HCT116 (cell line): ENCODE measurements around the gene LRRC2. TPM values are rescaled to one million over a fixed set of nuclear protein-coding genes. Genes with fewer than 3 reads are reported as not detected.

Experiments used
- ATAC-seq: fragments of 200-7000 bp; cut with Tn5 transposase; 2 replicates; pipeline ENCODE4 v1.9.1; 2020; ENCODE audit warnings: mild to moderate bottlenecking, moderate library complexity
- BruUV-seq: library from RNA; stranded (reverse); fragments of 400-500 nt; replicated peaks from 2 replicates; lab custom pipeline; 2021; lab: Mats Ljungman, UMichigan
- CTCF ChIA-PET: fragments of 300-600 bp; sonication (Branson Sonifier 250); formaldehyde crosslinking; loops from one replicate; lab custom pipeline; 2021; ENCODE audit warnings: antibody characterized with exemption; lab: Charles Lee
- POLR2A ChIA-PET: fragments of 300-600, 350-600 bp; sonication (Branson Sonifier 250); formaldehyde crosslinking; loops from one replicate; lab custom pipeline; 2021; ENCODE audit warnings: antibody characterized with exemption; lab: Charles Lee
- RAD21 ChIA-PET, 2 experiments: fragments of 300-600 bp; sonication (Branson Sonifier 250); formaldehyde crosslinking; loops; one replicate each; lab custom pipeline; 2023; ENCODE audit warnings: low total read pairs in 2 of 2; ENCODE audit not compliant: uncharacterized antibody in 2 of 2, unreplicated experiment in 2 of 2, low non-redundant PET in 1 of 2; lab: Charles Lee
- DNase-seq: peaks from one replicate; pipeline ENCODE4 v3.0.0-alpha.2; 2010; ENCODE audit warnings: low read depth, low spot score
- H2AFZ ChIP-seq: fragments of 200-600 bp; shearing (Covaris generic), sonication (generic); 2 replicates; pipeline ENCODE4 v1.6.1; 2017; ENCODE audit warnings: low read depth, mixed run types, mixed read lengths, antibody characterized with exemption, low read length; ENCODE audit not compliant: poor library complexity, severe bottlenecking
- H3K27ac ChIP-seq: 2 replicates; pipeline ENCODE4 v1.5.1; 2012; ENCODE audit warnings: low read depth, low read length
- H3K27me3 ChIP-seq: fragments of 200-600 bp; sonication (generic); 2 replicates; pipeline ENCODE4 v1.6.1; 2016; ENCODE audit warnings: mixed run types, low read length, mixed read lengths; ENCODE audit not compliant: insufficient read depth
- H3K36me3 ChIP-seq, 2 experiments: fragments of 200-500 bp in 1 of 2; fragments of 200-600 bp in 1 of 2; sonication (Bioruptor generic) in 1 of 2; sonication (generic) in 1 of 2; 2 replicates each; pipeline versions ENCODE4 v1.5.1 to v1.6.1; 2014 to 2016; ENCODE audit warnings: low read length in 2 of 2, inconsistent platforms in 1 of 2, mixed read lengths in 1 of 2, mixed run types in 1 of 2; ENCODE audit not compliant: insufficient read depth in 2 of 2, control insufficient read depth in 1 of 2
- H3K4me1 ChIP-seq, 2 experiments: fragments of 200-600 bp in 1 of 2; sonication (generic) in 1 of 2; 2 replicates each; pipeline versions ENCODE4 v1.5.1 to v1.6.1; 2012 to 2017; ENCODE audit warnings: low read length in 2 of 2, inconsistent platforms in 1 of 2, mild to moderate bottlenecking in 1 of 2, mixed read lengths in 1 of 2, mixed run types in 1 of 2, moderate library complexity in 1 of 2; ENCODE audit not compliant: insufficient read depth in 2 of 2, control insufficient read depth in 1 of 2
- H3K4me2 ChIP-seq: fragments of 200-600 bp; sonication (generic); 2 replicates; pipeline ENCODE4 v1.6.1; 2017; ENCODE audit warnings: mixed run types, low read length, mixed read lengths
- H3K4me3 ChIP-seq, 2 experiments: fragments of 200-600 bp in 1 of 2; sonication (generic) in 1 of 2; replicated peaks in 1 of 2; 2 replicates each; pipeline ENCODE4 v1.5.1; 2011 to 2016; ENCODE audit warnings: low read length in 2 of 2, control low read depth in 1 of 2, low read depth in 1 of 2, mild to moderate bottlenecking in 1 of 2, mixed read lengths in 1 of 2, mixed run types in 1 of 2
- H3K79me2 ChIP-seq: fragments of 200-600 bp; sonication (generic); 2 replicates; pipeline ENCODE4 v1.6.1; 2017; ENCODE audit warnings: mild to moderate bottlenecking, mixed run types, low read length, moderate library complexity, mixed read lengths; ENCODE audit not compliant: insufficient read depth
- H3K9ac ChIP-seq: fragments of 200-600 bp; sonication (generic); 2 replicates; pipeline ENCODE4 v1.6.1; 2016; ENCODE audit warnings: low read length, mixed read lengths
- H3K9me2 ChIP-seq: fragments of 200-600 bp; sonication (generic), shearing (Covaris generic); 2 replicates; pipeline ENCODE4 v1.6.1; 2017; ENCODE audit warnings: mixed run types, mild to moderate bottlenecking, moderate library complexity; ENCODE audit not compliant: insufficient read depth
- H3K9me3 ChIP-seq, 2 experiments: fragments of 200-500 bp in 1 of 2; fragments of 200-600 bp in 1 of 2; sonication (Bioruptor generic) in 1 of 2; sonication (generic) in 1 of 2; 2 replicates each; pipeline ENCODE4 v1.6.1; 2014 to 2017; ENCODE audit warnings: low read length in 2 of 2, mixed read lengths in 2 of 2, inconsistent platforms in 1 of 2, low read depth in 1 of 2, mild to moderate bottlenecking in 1 of 2, mixed run types in 1 of 2, moderate library complexity in 1 of 2; ENCODE audit not compliant: control insufficient read depth in 1 of 2, insufficient read depth in 1 of 2
- H4K20me1 ChIP-seq: fragments of 200-600 bp; sonication (generic), shearing (Covaris generic); 2 replicates; pipeline ENCODE4 v1.6.1; 2017; ENCODE audit warnings: mixed run types, mild to moderate bottlenecking, moderate library complexity; ENCODE audit not compliant: insufficient read depth
- CEBPB ChIP-seq: IDR thresholded peaks from 2 replicates; pipeline ENCODE4 v1.6.1; 2012; ENCODE audit warnings: low read depth
- EGR1 ChIP-seq: IDR thresholded peaks from 2 replicates; pipeline ENCODE4 v1.6.1; 2012; ENCODE audit warnings: low read depth
- ELF1 ChIP-seq: IDR thresholded peaks from 2 replicates; pipeline ENCODE4 v1.6.1; 2012; ENCODE audit warnings: low read depth, borderline replicate concordance
- FOSL1 ChIP-seq: IDR thresholded peaks from 2 replicates; pipeline ENCODE4 v1.6.1; 2012; ENCODE audit warnings: low read depth
- JUND ChIP-seq: IDR thresholded peaks from 2 replicates; pipeline ENCODE4 v1.6.1; 2012
- POLR2A ChIP-seq: IDR thresholded peaks from 2 replicates; pipeline ENCODE4 v1.7.0; 2011; ENCODE audit warnings: borderline replicate concordance; ENCODE audit not compliant: insufficient read depth, insufficient read length; ENCODE audit errors: extremely low read depth
- POLR2AphosphoS5 ChIP-seq: IDR thresholded peaks from 2 replicates; pipeline ENCODE4 v1.6.1; 2011; ENCODE audit warnings: mild to moderate bottlenecking, low read depth, low read length, moderate library complexity
- RAD21 ChIP-seq: IDR thresholded peaks from 2 replicates; pipeline ENCODE4 v1.6.1; 2012; ENCODE audit warnings: low read depth, mild to moderate bottlenecking
- SIN3A ChIP-seq: IDR thresholded peaks from 2 replicates; pipeline ENCODE4 v1.6.1; 2012; ENCODE audit warnings: low read depth
- SP1 ChIP-seq: IDR thresholded peaks from 2 replicates; pipeline ENCODE4 v1.6.1; 2012; ENCODE audit warnings: low read depth
- SRF ChIP-seq: IDR thresholded peaks from 2 replicates; pipeline ENCODE4 v1.6.1; 2012; ENCODE audit warnings: low read depth
- TCF7L2 ChIP-seq: IDR thresholded peaks from 2 replicates; pipeline ENCODE4 v1.7.0; 2011; ENCODE audit warnings: borderline replicate concordance, inconsistent platforms; ENCODE audit not compliant: insufficient read depth, insufficient read length; ENCODE audit errors: extremely low read depth
- ZFX ChIP-seq: fragments of 450-650 bp; IDR thresholded peaks from 2 replicates; pipeline ENCODE4 v1.6.1; 2017
- intact Hi-C: fragments of 100-400 bp; cut with micrococcal nuclease; formaldehyde crosslinking; loops from 2 replicates; pipeline ENCODE4 v1.10.0; 2022
- total RNA-seq: library from RNA; stranded (reverse); gene quantifications from one replicate; pipeline ENCODE4 v1.2.1, GENCODE V29; 2021; ENCODE audit not compliant: unreplicated experiment
- TF ChIP-seq, protein P1 (sequence below): IDR thresholded peaks from 2 replicates; pipeline ENCODE4 v1.6.1; 2012
- TF ChIP-seq, protein P2 (sequence below), 3 experiments: fragments of 200-600 bp in 1 of 3; sonication (generic) in 1 of 3; IDR thresholded peaks in 2 of 3; conservative IDR thresholded peaks in 1 of 3; 2 replicates each; pipeline ENCODE4 v1.5.1; 2012 to 2017; ENCODE audit warnings: low read depth in 2 of 3, low read length in 2 of 3, antibody characterized with exemption in 1 of 3, borderline replicate concordance in 1 of 3, control low read depth in 1 of 3, mild to moderate bottlenecking in 1 of 3, mixed read lengths in 1 of 3, mixed run types in 1 of 3, moderate library complexity in 1 of 3; ENCODE audit not compliant: insufficient read depth in 1 of 3

The LRRC2 gene
- total RNA-seq, 1 experiment from 2014 or later: not detected

DNA sequence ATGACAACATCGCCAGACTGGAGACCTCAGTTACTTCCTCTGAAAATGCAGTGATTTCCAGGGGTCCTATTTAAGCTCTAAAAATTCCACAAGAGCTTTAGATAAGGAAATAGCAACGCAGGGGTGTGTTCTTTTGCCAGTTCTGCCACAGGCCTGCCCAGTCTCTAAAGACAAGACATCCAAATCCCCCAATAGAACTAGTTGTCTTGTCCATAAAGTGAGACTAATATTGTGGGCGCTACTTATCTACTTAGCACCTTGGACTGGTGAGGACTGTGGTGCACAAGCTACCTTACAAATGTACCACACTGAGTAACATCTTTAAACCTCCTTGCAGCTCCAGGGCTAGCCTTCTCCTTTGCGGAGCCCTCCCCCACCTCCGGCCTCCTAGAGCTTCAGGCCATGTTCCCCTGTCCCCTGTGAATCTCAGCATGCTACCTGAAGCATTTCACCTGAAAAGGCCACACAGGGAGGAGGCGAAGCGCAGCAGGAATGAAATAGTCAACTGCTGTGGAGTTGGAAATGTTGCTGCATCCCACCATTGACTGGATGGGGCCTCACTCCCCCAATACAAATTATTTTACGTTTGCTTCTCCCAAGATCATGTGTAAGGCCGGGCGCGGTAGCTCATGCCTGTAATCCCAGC lies 9.6 kb upstream of the LRRC2 start:
- H3K4me1 ChIP-seq: peaks cover 2 to 8% of the 10 kb centered on the region in 2 experiments; a peak in 2 of 4 replicates
- BruUV-seq: no TSS peak
- no peaks in the 10 kb centered on the region for H3K79me2 ChIP-seq
- no peak overlapping the region for H3K9ac ChIP-seq
- ATAC-seq (no peak), DNase-seq (no peak)
- H4K20me1 ChIP-seq: no peaks in the 10 kb centered on the region
- ChIA-PET RAD21 (no interaction called here), CTCF (interaction anchor here (2.0 kb wide), 1 partner anchor 17 kb away, joined by 5 read pairs; no protein-coding TSS in a partner anchor), POLR2A (no interaction called here)
- H3K9me2 ChIP-seq: no peaks in the 10 kb centered on the region
- no peak overlapping the region for H3K4me3 ChIP-seq
- TF ChIP-seq SP1 (no peak), EGR1 (no peak)
- intact Hi-C loops: no loop called here
- H3K36me3 ChIP-seq: no peaks in the 10 kb centered on the region
- no peaks in the 10 kb centered on the region for H3K9me3 ChIP-seq
- no peak overlapping the region for H3K4me2 ChIP-seq
- H3K27ac ChIP-seq: no peak overlapping the region
- no peak overlapping the region for H2AFZ ChIP-seq
- H3K27me3 ChIP-seq: no peaks in the 10 kb centered on the region

DNA sequence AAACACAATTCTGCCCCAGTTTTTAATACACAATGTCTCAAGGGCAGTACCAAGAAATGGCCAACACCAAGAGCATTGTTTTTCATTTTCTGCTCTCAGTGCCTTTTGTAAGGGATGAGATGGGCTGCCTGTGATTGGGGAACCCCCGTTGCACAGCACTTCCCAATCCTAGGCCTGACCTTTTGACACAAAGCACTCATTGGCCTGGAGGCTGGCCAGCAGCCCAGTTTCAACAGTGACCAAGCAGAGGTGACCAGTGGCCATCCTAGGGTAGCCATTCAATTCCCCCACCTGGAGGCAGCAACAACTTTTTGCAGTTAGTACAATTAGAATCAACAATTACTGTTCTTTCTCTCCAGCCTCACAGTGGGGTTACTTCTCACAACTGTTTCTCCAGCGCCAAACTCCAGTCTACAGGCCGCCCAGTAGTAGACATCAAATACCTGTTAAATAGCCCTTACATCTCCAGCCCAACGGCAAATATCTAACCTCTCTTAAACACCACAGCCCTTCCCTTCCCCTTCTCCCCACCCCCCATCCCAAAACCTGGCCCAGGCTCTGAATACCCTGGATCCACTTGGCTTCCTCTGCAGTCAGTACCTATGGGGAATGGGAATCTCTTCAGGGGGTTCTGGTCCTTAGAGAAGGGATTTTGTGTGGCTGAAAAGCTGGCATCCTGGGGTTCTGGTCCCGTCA lies 8.9 kb upstream of the LRRC2 start:
- H3K27ac ChIP-seq: no peak overlapping the region
- no peaks in the 10 kb centered on the region for H3K9me3 ChIP-seq
- H3K4me2 ChIP-seq: no peak overlapping the region
- no peaks in the 10 kb centered on the region for H4K20me1 ChIP-seq
- CTCF ChIA-PET: interaction anchor here (2.0 kb wide), 1 partner anchor 17 kb away, joined by 5 read pairs; no protein-coding TSS in a partner anchor
- no peak overlapping the region for H3K9ac ChIP-seq
- H3K4me1 ChIP-seq: peaks cover 2 to 8% of the 10 kb centered on the region in 2 experiments; a peak in 2 of 4 replicates
- H3K79me2 ChIP-seq: no peaks in the 10 kb centered on the region
- H3K27me3 ChIP-seq: no peaks in the 10 kb centered on the region
- H3K9me2 ChIP-seq: no peaks in the 10 kb centered on the region
- no peak overlapping the region for H3K4me3 ChIP-seq
- TF ChIP-seq, protein P1, sequence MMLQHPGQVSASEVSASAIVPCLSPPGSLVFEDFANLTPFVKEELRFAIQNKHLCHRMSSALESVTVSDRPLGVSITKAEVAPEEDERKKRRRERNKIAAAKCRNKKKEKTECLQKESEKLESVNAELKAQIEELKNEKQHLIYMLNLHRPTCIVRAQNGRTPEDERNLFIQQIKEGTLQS: no peak
- TF ChIP-seq, protein P2, sequence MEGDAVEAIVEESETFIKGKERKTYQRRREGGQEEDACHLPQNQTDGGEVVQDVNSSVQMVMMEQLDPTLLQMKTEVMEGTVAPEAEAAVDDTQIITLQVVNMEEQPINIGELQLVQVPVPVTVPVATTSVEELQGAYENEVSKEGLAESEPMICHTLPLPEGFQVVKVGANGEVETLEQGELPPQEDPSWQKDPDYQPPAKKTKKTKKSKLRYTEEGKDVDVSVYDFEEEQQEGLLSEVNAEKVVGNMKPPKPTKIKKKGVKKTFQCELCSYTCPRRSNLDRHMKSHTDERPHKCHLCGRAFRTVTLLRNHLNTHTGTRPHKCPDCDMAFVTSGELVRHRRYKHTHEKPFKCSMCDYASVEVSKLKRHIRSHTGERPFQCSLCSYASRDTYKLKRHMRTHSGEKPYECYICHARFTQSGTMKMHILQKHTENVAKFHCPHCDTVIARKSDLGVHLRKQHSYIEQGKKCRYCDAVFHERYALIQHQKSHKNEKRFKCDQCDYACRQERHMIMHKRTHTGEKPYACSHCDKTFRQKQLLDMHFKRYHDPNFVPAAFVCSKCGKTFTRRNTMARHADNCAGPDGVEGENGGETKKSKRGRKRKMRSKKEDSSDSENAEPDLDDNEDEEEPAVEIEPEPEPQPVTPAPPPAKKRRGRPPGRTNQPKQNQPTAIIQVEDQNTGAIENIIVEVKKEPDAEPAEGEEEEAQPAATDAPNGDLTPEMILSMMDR (IDR thresholded peaks at IDR 0.05 in 2 of 3, conservative IDR thresholded peaks at IDR 0.05 in 1 of 3; ENCODE audit: borderline replicate concordance in 1 of 3, insufficient read depth in 1 of 3, low read depth in 2 of 3, low read length in 2 of 3): no peak
- TF ChIP-seq ELF1 (no peak), SP1 (no peak), ZFX (no peak), RAD21 (no peak), FOSL1 (no peak), SIN3A (no peak), CEBPB (no peak), SRF (no peak), POLR2AphosphoS5 (no peak), TCF7L2 (no peak), POLR2A (no peak), EGR1 (no peak), JUND (no peak)
- TF ChIP-seq, all 23 proteins: peak for 0
- ChIA-PET POLR2A (no interaction called here), RAD21 (no interaction called here)
- no peaks in the 10 kb centered on the region for H3K36me3 ChIP-seq
- DNase-seq (no peak), ATAC-seq (no peak)
- intact Hi-C loops: no loop called here
- H2AFZ ChIP-seq: no peak overlapping the region
- no TSS peak for BruUV-seq
